Measurements from ENCODE around the gene DUXB.
A peak's percentile ranks its signal among the peaks of the same experiment; 100 is the strongest.

Gene DUXB, protein sequence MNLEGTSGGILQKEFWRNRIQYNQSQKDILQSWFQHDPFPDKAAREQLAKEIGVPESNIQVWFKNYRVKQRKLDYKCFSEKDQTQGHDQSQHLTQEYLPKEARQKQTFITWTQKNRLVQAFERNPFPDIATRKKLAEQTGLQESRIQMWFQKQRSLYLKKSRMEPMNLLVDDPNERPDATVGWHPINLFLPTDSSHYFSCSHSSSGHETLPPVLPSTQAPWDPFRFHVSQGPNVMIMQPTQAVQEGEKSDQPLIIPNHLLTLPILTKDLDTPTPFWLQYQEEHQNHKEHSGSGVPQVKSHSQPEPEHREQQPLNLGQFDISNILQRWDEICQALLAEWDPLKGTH

DNA sequence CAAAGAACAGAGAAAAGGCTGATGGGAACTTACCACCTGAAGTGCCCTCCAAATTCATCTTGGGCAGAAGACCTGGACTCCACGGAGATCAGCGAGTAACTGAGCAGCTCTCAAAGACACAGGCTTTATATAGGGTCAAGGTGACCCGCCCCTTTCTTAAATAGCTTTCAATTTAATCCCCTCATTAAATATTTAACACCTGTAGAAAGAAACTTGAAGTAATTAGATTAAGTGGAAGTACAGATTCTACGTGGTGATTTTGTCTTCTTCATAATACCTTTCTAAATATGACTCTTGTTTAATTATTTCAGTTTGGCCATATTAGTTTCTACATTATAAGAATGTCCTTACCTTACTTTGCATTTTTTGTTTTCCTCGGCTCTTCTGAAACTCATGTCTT is at the start of gene DUXB:
Gene DUXB (minus strand): TSS at position 101 of the 400 bp plus-strand sequence. CDS start 43 bp downstream, at position 58.
- Mint-ChIP-seq H3K36me3 (no peaks in the 10 kb centered on the region), H3K4me3 (no peak within 1 kb of the TSS), H3K4me1 (no peaks in the 10 kb centered on the region), H3K27ac (no peak within 1 kb of the TSS), H3K9me3 (no peaks in the 10 kb centered on the region)
- DNase-seq (ENCODE audit: low spot score in 2 of 2) = no peak
- no peak for ATAC-seq

DNA sequence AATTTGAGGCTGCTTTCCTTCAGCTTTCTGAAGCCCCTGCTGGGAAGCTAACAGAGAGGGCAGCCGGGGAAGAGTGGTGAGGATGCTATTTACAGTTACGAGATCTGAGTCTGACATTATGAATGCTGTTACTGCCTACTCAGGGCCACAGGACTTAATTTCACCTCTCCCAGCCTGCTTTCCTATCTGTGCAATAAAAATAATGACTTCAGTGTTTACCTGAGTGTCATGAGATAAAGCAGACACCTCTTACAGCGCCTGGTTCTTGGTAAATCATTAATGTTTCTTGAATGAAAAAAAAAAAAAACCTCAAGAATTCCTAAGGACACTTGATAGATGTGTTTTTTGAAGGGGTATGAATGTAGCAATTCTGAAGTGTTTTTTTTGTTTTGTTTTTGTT is 49.3 kb upstream of the DUXB start:
- Mint-ChIP-seq H3K4me1 (no peaks in the 10 kb centered on the region), H3K4me3 (no peak overlapping the region), H3K27ac (no peak overlapping the region), H3K36me3 (no peaks in the 10 kb centered on the region), H3K9me3 (no peaks in the 10 kb centered on the region)
- DNase-seq (ENCODE audit: low spot score in 2 of 2) = peak in 1 of 2 donors; percentile 8
- no peak for ATAC-seq

DNA sequence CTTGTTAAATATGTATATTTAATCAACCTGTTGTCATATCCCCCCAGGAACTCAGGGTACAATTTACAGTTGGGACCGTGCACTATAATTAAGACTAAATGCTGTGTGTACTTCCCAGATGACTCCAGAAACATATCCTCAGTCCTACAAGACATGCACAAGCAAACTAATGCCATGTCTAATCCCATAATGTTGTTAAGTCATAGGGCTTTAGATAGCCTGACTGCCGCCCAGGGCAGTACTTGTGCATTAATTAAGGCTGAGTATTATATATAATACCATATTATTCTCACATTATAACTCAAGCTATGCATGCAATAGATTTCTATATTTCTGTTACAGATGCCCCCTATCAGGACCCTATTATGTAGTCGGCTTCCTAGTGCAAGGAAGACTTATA is 45.1 kb upstream of the DUXB start:
- Mint-ChIP-seq H3K4me3 (no peak overlapping the region), H3K4me1 (no peaks in the 10 kb centered on the region), H3K36me3 (no peaks in the 10 kb centered on the region), H3K27ac (no peak overlapping the region), H3K9me3 (peaks cover 8% of the 10 kb centered on the region)
- no peak for ATAC-seq
- no peak for DNase-seq (ENCODE audit: low spot score in 2 of 2)

DNA sequence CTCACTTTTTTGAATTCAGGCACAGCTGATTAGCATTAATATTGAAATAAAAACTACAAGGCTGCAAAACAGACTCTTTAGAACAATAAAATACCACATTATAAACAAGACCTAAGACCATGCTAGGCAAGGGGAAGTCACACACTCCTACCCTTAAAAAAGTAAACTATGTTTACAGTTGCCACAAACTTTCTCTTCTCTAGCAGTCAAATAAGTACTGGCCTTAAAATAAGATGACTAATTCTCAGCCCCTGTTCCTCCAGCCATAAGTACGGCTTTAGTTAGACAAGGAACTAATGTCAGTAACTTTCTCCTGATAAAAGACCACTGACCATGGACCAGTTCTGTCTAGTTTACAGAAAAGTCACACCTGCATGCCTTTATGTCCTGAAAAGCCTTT is 44.6 kb upstream of the DUXB start:
- ATAC-seq = no peak
- H3K36me3 Mint-ChIP-seq = no peaks in the 10 kb centered on the region
- H3K4me1 Mint-ChIP-seq = no peaks in the 10 kb centered on the region
- DNase-seq (ENCODE audit: low spot score in 2 of 2) = no peak
- H3K9me3 Mint-ChIP-seq = peaks cover 8% of the 10 kb centered on the region
- H3K4me3 Mint-ChIP-seq = no peak overlapping the region
- H3K27ac Mint-ChIP-seq = no peak overlapping the region

DNA sequence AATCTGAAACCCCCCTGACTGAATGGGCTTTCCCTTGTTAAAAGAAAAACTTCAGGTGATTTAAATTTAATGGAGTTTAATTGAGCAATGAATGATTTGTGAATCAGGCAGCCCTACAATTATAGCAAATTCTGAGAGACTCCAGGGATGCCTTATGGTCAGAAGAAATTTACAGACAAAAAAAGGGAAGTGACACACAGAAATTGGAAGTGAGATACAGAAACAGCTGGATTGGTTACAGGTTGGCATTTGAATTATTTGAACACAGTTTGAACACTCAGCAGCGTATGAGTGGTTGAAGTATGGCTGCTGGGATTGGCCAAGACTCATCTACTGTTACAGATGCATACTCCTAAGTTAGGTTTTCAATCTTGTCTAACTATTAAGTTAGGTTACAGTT is 44.0 kb upstream of the DUXB start:
- DNase-seq (ENCODE audit: low spot score in 2 of 2) = no peak
- ATAC-seq = no peak
- no peaks in the 10 kb centered on the region for H3K4me1 Mint-ChIP-seq
- no peak overlapping the region for H3K27ac Mint-ChIP-seq
- H3K9me3 Mint-ChIP-seq = peaks cover 8% of the 10 kb centered on the region
- no peaks in the 10 kb centered on the region for H3K36me3 Mint-ChIP-seq
- no peak overlapping the region for H3K4me3 Mint-ChIP-seq

DNA sequence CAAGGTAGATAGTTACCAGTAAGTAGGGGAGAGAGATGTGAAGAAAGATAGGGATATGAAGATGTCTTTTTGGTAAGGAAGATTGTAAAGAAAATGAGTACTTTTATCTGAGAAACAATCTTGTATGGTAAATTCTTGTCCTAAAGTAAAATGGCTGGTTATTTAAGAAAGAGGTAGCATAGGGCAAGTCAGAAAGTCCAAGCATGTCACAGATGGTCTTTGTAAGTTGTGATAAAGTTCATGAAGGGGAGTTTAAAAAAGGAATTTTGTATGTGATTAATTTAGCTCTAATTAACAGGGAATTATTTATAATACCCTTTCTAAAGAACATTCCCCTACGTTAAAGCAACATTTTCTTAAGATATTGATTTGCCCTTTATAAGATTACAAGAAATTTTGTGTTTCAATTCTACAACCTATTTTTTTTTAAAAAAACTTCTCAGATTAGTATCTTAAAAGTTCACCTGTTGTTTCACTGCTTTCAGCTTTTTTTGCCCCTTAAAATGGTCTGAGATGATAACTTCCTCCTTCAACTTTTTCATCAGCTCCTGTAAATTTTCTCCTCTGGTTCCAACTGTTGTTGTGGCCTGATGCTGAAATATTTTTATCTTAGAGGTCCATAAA is 41.3 kb upstream of the DUXB start:
- H3K27ac Mint-ChIP-seq = no peak overlapping the region
- ATAC-seq = no peak

DNA sequence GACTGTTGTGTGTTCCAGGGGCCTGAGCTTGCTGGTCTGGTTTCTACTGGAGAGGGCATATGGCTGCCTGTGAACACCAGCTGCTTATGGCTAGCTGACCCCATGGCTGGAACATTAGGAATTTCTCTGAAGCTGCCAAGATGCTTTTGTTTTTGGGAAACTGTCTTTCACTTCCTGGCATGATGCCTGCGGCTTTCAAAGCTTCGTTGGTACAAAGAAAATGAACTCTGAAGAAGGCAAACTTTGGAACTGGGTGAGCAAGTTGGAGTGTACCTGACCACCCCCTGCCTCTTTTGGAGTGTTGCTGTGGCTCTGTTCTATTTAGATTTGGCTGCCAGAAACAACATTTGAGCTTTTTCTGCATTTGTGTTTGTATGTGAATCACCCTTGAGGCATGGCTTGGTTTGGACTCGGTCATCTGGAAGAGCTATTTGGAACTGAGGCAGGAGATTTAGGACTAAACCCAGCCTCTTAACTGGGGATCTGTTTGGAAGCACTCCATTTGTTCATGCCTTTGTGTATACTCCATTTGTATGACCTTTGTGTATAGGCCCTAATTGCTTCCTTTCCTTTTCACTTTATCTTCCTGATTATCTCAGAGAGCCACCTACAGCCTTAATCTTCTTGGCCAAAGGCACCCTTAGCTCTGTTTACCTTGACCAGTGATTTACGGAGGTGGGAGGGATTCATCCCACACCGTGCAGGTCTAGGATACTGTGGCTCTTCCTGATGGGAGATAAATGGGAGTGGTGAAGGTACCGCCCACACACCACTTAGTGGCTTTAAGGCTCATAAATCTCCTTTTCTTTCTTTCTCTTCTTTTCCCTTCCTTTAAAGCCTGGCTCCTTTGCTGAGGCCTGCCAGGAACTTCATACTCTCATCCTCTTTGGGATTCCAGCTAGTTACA is 32.3 kb upstream of the DUXB start:
- no peak overlapping the region for H3K4me3 Mint-ChIP-seq
- H3K9me3 Mint-ChIP-seq = no peaks in the 10 kb centered on the region
- no peaks in the 10 kb centered on the region for H3K4me1 Mint-ChIP-seq
- DNase-seq (ENCODE audit: low spot score in 2 of 2) (no peak), ATAC-seq (no peak)
- H3K36me3 Mint-ChIP-seq = no peaks in the 10 kb centered on the region
- H3K27ac Mint-ChIP-seq = no peak overlapping the region

More for the DNA sequence above, 41.3 kb upstream of the DUXB start:
- no peak for DNase-seq (ENCODE audit: low spot score in 2 of 2)
- H3K4me3 Mint-ChIP-seq = no peak overlapping the region
- peaks cover 8% of the 10 kb centered on the region for H3K9me3 Mint-ChIP-seq
- no peaks in the 10 kb centered on the region for H3K4me1 Mint-ChIP-seq
- H3K36me3 Mint-ChIP-seq = no peaks in the 10 kb centered on the region

DNA sequence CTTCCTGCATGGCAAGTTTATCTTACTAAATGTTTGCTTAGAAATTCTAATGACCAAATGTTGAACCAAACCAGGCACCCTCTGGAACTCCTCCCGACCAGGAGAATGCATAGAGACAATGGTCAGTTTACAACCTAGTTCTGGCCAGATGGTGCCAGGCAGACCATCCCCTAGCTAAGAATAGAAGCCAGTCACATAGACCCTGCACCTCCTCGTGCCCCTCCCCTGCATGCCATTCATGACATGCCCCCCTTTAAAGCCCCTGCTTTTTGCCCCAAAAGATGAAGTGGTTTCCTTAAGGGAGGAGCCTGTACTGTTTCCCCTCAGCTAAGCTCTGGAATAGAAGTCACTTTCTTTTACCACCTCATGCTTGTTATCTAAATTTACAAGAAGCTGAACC is 31.6 kb upstream of the DUXB start:
- H3K9me3 Mint-ChIP-seq = no peaks in the 10 kb centered on the region
- ATAC-seq (no peak), DNase-seq (ENCODE audit: low spot score in 2 of 2) (no peak)
- H3K27ac Mint-ChIP-seq = no peak overlapping the region
- H3K4me3 Mint-ChIP-seq = no peak overlapping the region
- H3K4me1 Mint-ChIP-seq = no peaks in the 10 kb centered on the region
- no peaks in the 10 kb centered on the region for H3K36me3 Mint-ChIP-seq

DNA sequence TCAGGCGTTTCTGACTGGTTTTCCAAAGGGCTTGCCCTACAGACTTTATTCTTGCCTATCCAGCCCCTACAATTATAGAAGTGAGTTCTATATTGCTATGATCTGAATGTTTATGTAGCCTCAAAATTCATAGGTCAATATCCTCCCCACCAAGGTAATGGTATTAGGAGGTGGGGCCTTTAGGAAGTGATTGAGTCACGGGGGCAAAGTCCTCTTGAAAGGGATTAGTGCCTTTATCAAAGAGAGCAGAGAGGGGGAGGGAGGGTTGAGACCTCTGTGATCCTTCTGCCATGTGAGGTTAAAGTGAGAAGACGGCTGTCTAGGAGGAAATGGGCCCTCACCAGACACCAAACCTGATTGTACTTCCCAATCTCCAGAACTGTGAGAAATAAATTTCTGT is 26.0 kb upstream of the DUXB start:
- Mint-ChIP-seq H3K4me3 (no peak overlapping the region), H3K36me3 (no peaks in the 10 kb centered on the region), H3K9me3 (peaks cover 2% of the 10 kb centered on the region), H3K27ac (no peak overlapping the region), H3K4me1 (no peaks in the 10 kb centered on the region)
- DNase-seq (ENCODE audit: low spot score in 2 of 2) (no peak), ATAC-seq (no peak)

DNA sequence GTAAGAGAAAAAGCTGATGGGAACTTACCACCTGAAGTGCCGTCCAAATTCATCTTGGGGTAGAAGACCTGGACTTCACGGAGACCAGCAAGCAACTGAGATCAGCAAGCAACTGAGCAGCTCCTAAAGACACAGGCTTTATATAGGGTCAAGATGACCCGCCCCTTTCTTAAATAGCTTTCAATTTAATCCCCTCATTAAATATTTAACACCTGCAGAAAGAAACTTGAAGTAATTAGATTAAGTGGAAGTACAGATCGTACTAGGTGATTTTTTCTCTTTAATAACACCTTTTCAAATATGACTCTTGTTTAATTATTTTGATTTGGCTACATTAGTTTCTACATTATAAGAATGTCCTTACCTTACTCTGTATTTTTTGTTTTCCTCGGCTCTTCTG is 25.1 kb upstream of the DUXB start, which contains the start of gene CPHXL:
Gene CPHXL (minus strand): TSS at position 101 of the 400 bp plus-strand sequence. CDS start 48 bp downstream, at position 53.
- Mint-ChIP-seq H3K36me3 (no peaks in the 10 kb centered on the region), H3K27ac (no peak within 1 kb of the TSS), H3K9me3 (peaks cover 5% of the 10 kb centered on the region), H3K4me1 (no peaks in the 10 kb centered on the region), H3K4me3 (no peak within 1 kb of the TSS)
- DNase-seq (ENCODE audit: low spot score in 2 of 2) (no peak), ATAC-seq (no peak)

DNA sequence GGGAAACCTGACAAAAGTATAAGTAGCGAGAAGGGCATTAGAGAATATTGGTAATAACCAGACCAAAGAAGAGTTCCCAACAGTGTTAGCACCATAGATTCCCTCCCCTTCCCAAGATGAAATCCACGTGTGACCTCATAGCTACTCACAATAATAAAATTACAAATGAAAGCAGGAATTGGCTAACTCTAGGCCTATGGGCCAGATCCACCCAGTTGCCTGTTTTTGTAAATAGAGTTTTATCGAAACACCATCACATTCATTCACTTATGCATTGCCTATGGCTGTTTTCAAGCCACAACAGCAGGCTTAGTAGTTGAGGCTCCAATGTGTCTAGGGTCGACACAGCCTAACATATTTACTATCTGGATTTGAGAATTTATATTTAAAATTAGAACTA is 17.2 kb upstream of the DUXB start:
- Mint-ChIP-seq H3K36me3 (no peaks in the 10 kb centered on the region), H3K27ac (no peak overlapping the region), H3K4me3 (no peak overlapping the region), H3K4me1 (no peaks in the 10 kb centered on the region), H3K9me3 (peaks cover 5% of the 10 kb centered on the region)
- no peak for DNase-seq (ENCODE audit: low spot score in 2 of 2)
- no peak for ATAC-seq

DNA sequence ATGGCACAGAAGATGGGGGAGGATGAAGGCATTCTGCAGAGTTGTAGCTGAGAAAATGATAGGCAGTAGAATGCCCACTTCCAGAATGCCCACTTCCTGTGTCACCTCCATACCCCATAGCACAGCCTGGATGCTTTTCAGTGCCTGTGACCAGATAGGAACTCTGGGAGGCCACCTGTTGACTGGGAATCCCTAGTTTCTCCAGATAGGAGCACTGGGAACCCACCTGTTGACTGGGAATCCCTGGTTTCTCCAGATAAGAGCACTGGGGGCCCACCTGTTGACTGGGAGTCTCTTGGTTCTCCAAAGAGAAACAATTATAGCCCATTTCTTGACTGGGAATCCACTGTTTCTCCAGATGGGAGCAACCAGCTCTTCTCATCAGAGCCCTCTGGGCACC is 13.4 kb upstream of the DUXB start:
- Mint-ChIP-seq H3K4me3 (no peak overlapping the region), H3K36me3 (no peaks in the 10 kb centered on the region), H3K9me3 (peaks cover 4% of the 10 kb centered on the region), H3K27ac (no peak overlapping the region), H3K4me1 (no peaks in the 10 kb centered on the region)
- no peak for DNase-seq (ENCODE audit: low spot score in 2 of 2)
- no peak for ATAC-seq

DNA sequence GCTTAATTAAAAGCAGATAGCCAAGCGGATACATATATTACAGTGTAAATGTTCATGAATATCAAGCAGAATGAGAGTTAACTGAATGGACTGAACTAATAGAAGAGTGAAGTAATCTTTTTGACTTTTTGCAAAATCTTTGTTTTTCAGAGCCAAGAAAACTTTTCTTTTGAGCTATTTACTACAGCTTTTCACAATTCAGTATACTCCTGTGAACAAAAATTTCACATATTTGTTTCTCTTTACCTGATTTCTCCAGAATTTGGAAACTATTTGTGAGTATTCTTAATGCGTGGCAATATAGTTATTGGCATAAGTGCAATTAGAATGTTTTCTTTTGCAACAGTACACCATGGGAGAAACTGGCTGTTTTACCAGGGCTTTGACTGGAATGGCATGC is 9.1 kb upstream of the DUXB start:
- Mint-ChIP-seq H3K27ac (no peak overlapping the region), H3K4me3 (no peak overlapping the region), H3K36me3 (no peaks in the 10 kb centered on the region), H3K4me1 (no peaks in the 10 kb centered on the region), H3K9me3 (peaks cover 4% of the 10 kb centered on the region)
- ATAC-seq (no peak), DNase-seq (ENCODE audit: low spot score in 2 of 2) (no peak)

DNA sequence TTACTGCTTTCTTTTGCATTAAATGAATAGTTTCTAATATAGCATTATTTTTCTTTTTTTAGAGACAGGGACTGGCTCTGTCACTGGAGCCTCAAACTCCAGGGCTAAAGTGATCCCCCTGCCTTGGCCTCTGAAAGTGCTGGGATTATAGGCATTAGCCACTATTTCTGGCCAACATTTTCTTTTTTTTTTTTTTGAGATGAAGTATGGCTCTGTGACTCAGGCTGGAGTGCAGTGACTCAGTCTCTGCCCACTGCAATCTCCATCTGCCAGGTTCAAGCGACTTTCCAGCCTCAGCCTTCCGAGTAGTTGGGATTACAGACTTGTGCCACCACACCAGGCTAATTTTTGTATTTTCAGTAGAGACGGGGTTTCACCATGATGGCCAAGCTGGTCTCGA is 2.0 kb upstream of the DUXB start:
- no peak for ATAC-seq
- no peak overlapping the region for H3K4me3 Mint-ChIP-seq
- H3K27ac Mint-ChIP-seq = no peak overlapping the region
- H3K4me1 Mint-ChIP-seq = no peaks in the 10 kb centered on the region
- no peaks in the 10 kb centered on the region for H3K9me3 Mint-ChIP-seq
- H3K36me3 Mint-ChIP-seq = no peaks in the 10 kb centered on the region
- no peak for DNase-seq (ENCODE audit: low spot score in 2 of 2)

DNA sequence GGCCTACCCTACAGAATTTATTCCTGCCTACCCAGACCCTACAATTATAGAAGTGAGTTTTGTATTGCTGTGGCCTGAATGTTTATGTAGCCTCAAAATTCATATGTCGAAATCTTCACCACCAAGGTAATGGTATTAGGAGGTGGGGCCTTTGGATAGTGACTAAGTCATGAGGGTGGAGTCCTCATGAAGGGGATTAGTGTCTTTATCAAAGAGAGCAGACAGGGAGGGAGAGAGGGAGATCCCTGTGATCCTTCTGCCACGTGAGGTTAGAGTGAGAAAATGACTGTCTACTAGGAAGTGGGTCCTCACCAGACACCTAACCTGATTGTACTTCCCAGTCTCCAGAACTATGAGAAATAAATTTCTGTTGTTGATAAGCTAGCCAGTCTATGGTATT is 981 bp upstream of the DUXB start:
- H3K27ac Mint-ChIP-seq = no peak overlapping the region
- no peaks in the 10 kb centered on the region for H3K9me3 Mint-ChIP-seq

More for the DNA sequence above, 981 bp upstream of the DUXB start:
- no peak overlapping the region for H3K4me3 Mint-ChIP-seq
- H3K4me1 Mint-ChIP-seq = no peaks in the 10 kb centered on the region
- ATAC-seq = no peak
- no peaks in the 10 kb centered on the region for H3K36me3 Mint-ChIP-seq
- DNase-seq (ENCODE audit: low spot score in 2 of 2) = no peak

All from stimulated activated effector memory CD8-positive, alpha-beta T cell treated with anti-CD3 and anti-CD28 coated beads, Interleukin-12 subunit alpha, Interleukin-12 subunit beta, amount 100 ng/mL, for 72 hours (primary cell).